CD4-positive, alpha-beta T cell treated with Interleukin-15 for 4 hours (primary cell): ENCODE results near the gene NIPAL3.
"Not testable (repeated sequence)": the region's sequence is repeated elsewhere in the genome, so short reads cannot be mapped to it uniquely, and the experiment has no call there.

Experiments used
- DNase-seq: peaks from one replicate; pipeline ENCODE4 v3.0.0-alpha.2; 2020; ENCODE audit warnings: low spot score

The NIPAL3 gene

DNA sequence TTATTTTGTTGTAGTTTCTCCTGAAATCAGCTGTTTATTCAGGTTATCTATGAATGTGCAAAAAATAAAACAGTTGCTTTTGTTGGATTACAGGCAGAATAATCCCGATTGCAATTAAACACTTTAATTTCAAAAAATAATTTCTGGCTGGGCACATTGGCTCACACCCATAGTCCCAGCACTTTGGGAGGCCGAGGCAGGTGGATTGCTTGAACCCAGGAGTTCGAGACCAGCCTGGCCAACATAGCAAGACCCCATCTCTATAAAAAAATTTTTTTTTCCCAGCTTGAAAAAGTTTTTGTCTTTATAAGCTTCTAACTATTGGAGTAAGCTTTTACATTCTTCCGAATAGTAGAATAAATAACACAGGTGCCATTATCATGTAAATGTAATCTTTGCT lies 102.3 kb downstream of the NIPAL3 start:
- DNase-seq = no peak

DNA sequence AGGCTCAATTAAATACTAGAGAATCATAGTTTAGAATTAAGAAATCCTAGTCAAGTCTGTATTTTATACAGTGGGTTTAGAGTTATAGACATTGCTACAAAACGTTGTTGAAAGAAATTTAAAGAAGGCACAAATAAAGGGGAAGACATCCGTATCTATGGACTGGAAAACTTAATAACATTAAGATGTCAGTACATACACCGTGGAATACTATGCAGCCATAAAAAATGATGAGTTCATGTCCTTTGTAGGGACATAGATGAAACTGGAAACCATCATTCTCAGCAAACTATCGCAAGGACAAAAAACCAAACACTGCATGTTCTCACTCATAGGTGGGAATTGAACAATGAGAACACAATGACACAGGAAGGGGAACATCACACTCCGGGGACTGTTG lies 104.7 kb downstream of the NIPAL3 start:
- DNase-seq = not testable (repeated sequence)
